Stimulated activated CD4-positive, alpha-beta T cell treated with anti-CD3 and anti-CD28 coated beads, Interleukin-1b, Interleukin-23, amount 100 ng/mL, for 1 hour (primary cell): ENCODE measurements around the gene SGF29.
"Not testable (repeated sequence)": the region's sequence is repeated elsewhere in the genome, so short reads cannot be mapped to it uniquely, and the experiment has no call there.

Source experiments
- DNase-seq, 2 donors: peaks; one replicate each; pipeline ENCODE4 v3.0.0-alpha.2; 2020; ENCODE audit warnings: low read depth in 2 of 2

Gene SGF29

GRCh38 chr16:28612359-28613280, 58.9 kb downstream of the SGF29 start:
- DNase-seq, result not testable (repeated sequence)

- DNase-seq, result not testable (repeated sequence)
These were observed 60.2 kb downstream of the SGF29 start for GRCh38 chr16:28613912-28614311.

GRCh38 chr16:28614561-28614960, 60.8 kb downstream of the SGF29 start:
- DNase-seq, result not testable (repeated sequence)

DNA sequence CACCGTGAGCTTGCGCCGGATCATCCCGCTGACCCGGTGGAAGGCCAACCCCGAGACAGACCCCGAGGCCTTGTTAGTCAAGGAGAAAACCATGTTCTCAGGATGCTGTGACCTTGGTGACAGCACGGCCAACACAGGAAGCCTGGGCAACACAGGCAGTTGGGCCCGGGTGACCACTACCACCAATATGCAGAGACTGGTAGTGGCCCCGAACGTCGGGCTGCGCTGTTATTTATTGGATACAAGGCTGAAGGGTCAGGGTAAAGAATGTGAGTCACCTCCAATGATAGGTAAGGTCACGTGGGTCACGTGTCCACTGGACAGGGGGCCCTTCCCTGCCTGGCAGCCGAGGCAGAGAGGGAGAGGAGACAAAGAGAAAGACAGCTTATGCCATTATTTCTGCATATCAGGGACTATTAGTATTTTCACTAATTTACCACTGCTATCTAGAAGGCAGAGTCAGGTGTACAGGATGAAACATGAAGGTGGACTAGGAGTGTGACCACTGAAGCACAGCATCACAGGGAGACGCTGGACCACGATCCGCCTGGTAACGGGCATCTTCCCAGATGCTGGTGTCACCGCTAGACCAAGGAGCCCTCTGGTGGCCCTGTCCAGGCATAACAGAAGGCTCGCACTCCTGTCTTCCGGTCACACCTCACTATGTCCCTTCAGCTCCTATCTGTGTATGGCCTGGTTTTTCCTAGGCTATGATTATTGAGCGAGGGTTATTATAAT, 61.9 kb downstream of the SGF29 start:
- DNase-seq, result not testable (repeated sequence)

DNA sequence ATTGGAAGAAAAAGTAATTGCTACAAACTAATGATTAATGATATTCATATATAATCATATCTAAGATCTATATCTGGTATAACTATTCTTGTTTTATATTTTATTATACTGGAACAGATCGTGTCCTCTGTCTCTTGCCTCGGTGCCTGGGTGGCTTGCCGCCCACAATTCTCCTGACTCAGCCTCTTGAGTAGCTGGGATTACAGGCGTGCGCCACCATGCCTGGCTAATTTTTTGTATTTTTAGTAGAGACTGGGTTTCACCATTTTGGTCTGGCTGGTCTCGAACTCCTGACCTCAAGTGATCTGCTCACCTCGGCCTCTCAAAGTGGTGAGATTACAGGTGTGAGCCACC, 62.5 kb downstream of the SGF29 start:
- DNase-seq, result not testable (repeated sequence)

DNA sequence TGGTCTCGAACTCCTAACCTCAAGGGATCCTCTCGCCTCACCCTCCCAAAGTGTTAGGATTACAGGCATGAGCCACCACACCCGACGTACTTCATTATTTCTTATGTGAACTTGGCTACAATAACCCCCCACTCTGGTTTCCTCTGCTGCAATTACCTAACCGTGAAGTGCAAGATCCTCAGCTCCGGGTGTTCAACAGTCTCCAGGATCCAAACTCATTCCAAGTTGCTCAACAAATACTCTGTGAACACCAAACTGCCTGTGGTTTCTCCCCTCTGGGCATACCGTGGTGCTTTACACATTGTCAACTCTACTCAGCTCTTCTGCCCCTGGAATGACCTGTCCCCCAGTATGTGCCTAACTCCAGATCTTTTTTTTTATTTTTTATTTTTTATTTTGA, 62.9 kb downstream of the SGF29 start:
- DNase-seq, result no peak

DNA sequence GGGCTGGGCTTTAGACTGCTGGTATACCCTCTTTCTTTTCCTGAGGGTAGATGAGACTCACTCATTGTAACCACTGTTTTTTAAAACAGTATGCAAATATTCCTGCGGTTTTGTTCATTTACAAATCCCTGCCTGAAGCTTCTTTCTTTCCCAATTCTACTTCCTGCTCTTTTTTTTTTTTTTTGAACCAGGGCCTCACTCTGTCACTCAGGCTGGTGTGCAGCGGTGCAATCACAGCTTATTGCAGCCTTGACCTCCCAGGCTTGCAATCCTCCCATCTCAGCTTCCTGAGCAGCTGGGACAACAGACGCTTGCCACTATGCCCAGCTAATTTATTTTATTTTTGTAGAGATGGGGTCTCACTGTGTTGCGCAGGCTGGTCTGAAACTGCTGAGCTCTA, 64.2 kb downstream of the SGF29 start:
- DNase-seq, result no peak

DNA sequence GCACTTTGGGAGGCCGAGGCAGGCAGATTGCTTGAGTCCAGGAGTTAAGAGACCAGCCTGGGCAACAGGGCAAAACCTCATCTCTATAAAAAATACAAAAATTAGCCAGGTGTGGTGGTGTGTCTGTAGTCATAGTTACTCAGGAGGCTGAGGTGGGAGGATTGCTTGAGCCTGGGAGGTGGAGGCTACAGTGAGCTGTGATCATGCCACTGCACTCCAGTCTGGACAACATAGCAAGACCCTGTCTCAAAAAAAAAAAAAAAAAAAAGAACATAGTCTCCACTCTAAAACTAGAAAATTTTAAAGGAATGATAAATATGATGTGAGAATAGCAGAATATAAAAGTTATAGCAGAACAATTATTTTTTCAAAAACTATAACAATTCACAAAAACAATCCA, 66.6 kb downstream of the SGF29 start:
- not testable (repeated sequence) for DNase-seq

DNA sequence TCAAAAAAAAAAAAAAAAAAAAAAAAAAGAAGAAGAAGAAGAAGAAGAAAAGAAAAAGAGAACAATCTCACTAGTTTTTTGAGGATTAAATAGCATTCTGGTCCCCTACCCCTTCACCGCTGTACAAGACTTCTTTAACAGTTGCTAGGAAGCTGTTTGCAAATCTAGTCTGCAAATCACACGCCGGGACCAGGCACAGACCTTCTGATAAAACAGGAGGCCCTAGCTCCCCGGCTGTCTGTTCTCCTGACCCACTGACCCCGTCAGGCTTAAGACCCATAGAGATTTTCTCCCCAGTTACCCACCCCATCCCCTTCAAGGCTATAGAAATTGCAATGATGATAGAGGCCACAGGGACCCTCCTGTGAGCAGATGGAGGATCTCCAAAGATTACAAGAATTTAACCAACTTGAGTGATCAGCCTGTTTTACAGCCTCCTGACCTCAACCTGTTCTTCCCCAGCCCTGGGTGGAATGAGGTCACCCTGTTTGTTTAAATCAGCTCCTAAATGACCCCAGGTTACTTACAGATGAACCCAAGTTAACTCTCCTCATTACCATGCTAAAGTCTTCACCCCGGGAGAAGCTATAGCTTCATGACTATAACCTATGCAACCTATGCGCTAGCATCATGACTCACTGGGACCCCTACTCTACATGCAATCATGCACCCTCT, 67.9 kb downstream of the SGF29 start:
- DNase-seq, result no peak

DNA sequence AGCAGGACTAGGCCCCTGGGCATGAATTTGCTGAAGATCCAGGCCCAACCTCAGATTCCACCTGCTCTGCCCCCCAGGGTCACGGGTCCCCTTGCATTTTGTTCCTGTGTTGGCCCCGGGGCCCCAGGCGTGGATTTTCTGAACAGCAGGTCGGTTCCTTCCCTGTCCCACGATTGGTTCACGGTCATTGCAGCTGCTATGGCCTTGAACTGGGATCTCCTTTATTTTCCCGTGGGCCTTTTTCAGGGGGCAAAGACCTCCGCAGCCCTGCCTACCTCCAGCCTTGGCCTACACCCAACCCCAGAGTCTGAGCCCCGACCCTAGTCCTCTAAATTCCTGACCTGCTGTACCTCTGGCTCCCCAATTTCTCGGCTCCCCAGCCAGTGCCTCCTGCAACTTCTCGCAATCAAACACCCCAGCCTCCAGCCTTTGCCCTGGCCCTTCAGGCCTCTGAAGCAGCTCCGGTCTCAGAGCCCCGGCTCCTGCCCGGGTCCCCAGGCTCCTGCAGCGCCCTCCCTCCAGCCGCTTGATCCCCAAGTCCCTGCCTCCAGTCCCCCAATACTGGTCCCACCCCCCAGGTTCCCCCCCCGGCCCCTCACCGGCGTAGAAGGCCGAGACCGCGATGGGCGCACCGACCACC, 68.9 kb downstream of the SGF29 start:
- not testable (repeated sequence) for DNase-seq

DNA sequence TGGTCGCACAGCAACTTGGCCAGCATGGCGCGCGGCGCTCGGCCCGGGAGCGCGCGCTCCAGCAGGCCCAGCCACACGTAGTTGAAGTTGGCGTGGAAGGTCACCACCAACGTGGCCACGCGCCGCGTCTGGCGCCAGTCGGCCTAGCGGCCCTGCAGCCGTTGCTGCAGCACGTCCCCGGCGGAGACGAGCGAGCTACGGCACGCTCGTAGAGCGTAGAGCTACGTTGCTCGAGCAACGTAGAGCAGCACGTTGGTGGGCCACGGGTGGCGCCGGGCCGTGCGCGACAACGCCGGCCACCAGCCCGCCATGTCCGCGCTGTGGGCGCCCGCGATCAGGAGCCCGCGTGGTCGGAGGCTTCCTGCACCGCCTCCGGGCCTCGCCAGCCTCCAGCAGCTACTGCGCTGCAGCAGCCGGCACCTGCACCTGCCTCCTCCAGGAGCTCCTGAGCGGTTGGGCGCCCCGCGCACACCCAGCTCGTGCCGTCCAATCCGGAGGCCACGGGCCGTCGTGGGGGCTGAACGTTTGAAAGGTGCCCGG, 69.5 kb downstream of the SGF29 start:
- DNase-seq, result peak; percentile 4 to 43

- DNase-seq, result not testable (repeated sequence)
These were observed 77.2 kb downstream of the SGF29 start for GRCh38 chr16:28630905-28631304.

DNA sequence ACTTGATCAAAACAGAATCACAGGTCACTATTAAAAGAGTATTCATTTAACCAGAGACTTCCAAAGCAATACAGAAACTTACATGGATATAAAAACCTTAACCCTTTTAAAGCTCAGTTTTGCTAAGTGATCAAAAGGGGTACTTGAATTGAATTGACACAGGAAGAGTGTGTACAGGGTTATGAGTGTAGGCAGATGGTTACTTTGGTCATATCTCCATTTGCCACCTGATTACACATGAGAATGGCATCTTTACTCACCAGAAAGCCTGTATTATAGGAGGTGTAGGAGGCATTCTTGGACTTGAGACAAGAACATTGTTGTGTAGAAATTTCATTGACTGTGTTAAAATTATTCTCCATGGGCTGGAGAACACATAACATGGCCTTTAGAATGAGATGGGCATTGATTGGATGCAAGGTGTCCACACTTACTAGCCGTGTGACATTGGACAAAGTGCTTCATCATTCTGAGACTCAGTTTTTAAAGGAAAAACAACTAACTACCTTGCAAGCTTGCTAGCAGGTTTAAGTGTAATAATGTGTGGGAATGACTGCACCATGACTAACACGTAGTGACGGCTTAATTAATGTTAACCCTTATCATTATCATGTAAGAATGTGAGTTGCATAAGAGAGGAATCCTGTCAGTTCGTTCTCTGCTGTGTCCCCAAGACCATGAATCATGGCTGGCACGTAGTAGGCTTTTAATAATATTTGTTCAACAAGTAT, 82.5 kb downstream of the SGF29 start:
- DNase-seq, result not testable (repeated sequence)

- DNase-seq, result not testable (repeated sequence)
These were observed 84.0 kb downstream of the SGF29 start, which contains the start of gene NPIPB8 for GRCh38 chr16:28637765-28638164. Gene NPIPB8, plus strand, starts transcription at chr16:28638065. Its CDS starts 296 bp downstream, at chr16:28638361.

DNA sequence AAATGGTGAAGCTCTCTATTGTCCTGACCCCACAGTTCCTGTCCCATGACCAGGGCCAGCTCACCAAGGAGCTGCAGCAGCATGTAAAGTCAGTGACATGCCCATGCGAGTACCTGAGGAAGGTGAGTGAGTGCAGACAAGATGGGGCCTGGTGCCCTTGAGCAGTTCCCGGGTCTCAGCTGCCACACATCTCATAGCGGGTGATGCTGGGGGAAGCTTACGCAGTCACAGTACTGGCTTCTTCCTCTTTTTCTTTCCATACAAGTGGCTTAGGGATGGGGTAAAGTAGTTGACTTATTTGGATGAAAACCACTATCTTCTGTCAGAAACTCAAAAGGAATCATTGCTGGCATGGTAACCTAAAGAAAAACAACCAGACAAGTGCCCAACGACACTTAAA, 84.6 kb downstream of the SGF29 start:
- not testable (repeated sequence) for DNase-seq

- DNase-seq, result not testable (repeated sequence)
These were observed 86.2 kb downstream of the SGF29 start for GRCh38 chr16:28639959-28640358.
